ENCODE results near the gene MAML3.

Gene MAML3

DNA sequence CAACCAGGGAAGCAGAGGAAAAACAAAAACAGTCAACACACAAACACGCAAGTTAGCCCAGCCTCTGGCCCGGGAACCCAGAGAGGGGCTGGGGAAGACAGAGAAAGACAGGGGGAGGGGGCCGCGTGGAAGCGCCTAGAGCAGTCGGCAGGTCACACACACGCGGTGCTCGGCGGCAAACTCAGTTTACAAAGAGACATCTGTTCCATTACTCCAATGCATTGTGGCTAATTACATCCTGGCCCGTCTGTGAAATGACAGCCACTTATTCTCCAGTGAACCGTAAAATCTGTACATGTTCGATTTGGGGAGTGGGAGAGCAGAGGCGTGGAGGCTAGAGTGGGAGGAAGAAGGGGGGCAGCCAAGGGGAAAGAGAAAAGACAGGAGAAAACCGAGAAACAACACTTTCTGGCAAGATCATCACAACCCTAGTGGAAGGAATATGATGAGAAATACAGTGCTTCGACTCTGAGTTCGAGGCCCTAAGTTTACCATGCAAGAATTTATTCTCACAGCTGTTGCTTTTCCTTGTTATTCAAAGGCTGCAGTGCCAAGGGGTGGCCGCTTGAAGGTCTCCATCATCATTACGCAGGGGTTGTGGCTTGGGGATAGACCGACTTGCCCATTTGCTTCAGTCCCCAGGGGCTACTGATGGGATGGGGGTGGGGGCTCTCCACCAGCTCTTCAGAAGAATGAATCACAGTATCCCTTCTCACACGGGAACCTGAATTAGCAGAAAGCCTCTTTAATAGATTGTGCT lies 320.7 kb downstream of the MAML3 start:
- Histone ChIP-seq H3K36me3 (no peaks in the 10 kb centered on the region), H3K4me3 (ENCODE audit: low read depth, low read length) (peak overlapping the region; percentile 24), H3K9me3 (no peaks in the 10 kb centered on the region), H3K27me3 (no peaks in the 10 kb centered on the region), H3K4me1 (peaks cover 29% of the 10 kb centered on the region)
- peak; percentile 84 for DNase-seq
- TF ChIP-seq, protein P1, sequence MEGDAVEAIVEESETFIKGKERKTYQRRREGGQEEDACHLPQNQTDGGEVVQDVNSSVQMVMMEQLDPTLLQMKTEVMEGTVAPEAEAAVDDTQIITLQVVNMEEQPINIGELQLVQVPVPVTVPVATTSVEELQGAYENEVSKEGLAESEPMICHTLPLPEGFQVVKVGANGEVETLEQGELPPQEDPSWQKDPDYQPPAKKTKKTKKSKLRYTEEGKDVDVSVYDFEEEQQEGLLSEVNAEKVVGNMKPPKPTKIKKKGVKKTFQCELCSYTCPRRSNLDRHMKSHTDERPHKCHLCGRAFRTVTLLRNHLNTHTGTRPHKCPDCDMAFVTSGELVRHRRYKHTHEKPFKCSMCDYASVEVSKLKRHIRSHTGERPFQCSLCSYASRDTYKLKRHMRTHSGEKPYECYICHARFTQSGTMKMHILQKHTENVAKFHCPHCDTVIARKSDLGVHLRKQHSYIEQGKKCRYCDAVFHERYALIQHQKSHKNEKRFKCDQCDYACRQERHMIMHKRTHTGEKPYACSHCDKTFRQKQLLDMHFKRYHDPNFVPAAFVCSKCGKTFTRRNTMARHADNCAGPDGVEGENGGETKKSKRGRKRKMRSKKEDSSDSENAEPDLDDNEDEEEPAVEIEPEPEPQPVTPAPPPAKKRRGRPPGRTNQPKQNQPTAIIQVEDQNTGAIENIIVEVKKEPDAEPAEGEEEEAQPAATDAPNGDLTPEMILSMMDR (IDR thresholded peaks at IDR 0.05; ENCODE audit: low read depth, low read length) = peak; percentile 54

DNA sequence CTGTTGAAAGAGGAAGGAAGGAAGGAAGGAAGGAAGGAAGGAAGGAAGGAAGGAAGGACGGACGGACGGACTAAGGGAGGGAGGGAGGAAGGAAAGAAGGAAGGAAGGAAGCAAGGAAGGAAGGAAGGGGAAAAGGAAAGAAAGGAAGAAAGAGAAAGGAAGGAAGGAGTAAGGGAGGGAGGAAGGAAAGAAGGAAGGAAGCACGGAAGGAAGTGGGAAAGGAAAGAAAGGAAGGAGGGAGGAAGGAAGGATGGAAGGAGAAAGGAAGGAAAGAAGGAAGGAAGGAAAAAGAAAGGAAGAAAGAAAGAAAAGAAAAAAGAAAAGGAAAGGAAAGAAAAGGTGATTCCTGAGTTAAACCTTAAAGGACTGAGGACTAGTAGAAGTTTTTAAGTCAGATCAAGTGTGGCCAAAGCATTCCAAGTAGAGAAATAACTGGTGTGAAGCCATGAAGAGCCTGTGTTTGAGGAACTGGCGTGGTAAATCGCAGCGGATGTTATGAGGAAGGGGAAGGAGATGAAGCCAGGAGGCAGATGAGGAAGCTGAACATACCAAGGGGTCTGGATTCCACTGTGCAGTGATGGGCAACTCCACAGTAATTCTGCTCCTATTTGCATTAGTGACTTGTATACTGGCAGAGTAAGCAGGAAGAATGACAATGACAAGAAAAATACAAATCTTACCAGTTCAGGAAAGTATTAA lies 324.9 kb downstream of the MAML3 start:
- Histone ChIP-seq H3K9me3 (no peaks in the 10 kb centered on the region), H3K4me1 (peaks cover 41% of the 10 kb centered on the region), H3K36me3 (no peaks in the 10 kb centered on the region), H3K27me3 (no peaks in the 10 kb centered on the region), H3K4me3 (ENCODE audit: low read depth, low read length) (no peak overlapping the region)
- TF ChIP-seq, protein P1 (IDR thresholded peaks at IDR 0.05; ENCODE audit: low read depth, low read length) = no peak
- DNase-seq = no peak

DNA sequence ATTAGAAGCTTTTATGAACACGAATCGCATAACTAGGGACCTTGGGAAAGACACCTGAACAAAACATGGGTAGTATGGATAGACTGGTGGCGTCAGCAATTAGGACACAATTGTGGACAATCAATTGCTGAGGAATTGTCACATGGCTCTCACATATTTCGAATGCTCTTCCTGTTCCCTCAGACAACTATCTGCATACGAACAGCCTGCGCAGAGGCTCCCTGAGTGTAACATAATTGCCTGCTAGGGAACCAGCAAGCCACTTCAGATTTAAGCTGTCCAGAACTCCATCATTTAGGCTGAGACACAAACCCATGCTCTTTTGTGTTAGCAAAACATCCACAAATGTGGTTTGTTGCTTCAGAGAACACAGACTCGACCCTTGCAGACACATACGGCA lies 327.6 kb downstream of the MAML3 start:
- Histone ChIP-seq H3K4me1 (peaks cover 49% of the 10 kb centered on the region), H3K4me3 (ENCODE audit: low read depth, low read length) (no peak overlapping the region), H3K27me3 (no peaks in the 10 kb centered on the region), H3K9me3 (no peaks in the 10 kb centered on the region), H3K36me3 (no peaks in the 10 kb centered on the region)
- DNase-seq = no peak
- TF ChIP-seq, protein P1 (IDR thresholded peaks at IDR 0.05; ENCODE audit: low read depth, low read length) = no peak

DNA sequence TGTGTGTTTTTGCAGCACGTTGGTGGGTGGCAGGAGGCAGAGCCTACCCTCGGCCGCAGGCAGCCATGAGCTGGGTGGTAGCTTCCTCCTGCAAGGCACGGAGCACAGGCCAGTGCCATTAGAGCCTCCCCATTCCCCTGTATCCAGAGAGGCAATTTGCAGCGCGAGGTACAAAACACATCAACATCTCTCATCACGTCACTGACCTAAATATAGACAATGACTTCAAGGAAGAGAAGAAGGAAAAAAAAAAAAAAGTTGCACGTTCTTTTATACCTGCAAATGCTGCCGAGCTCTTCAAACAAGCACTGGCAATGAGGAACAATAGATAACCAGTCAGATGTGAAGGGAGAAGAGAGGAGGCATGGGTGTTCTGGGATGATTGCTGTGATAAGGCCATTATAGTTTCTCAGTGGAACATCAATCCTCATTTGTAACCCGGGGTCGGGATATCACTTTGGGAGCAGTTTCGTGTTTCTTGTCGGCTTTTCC lies 328.4 kb downstream of the MAML3 start:
- H3K36me3 ChIP-seq = no peaks in the 10 kb centered on the region
- H3K4me1 ChIP-seq = peaks cover 49% of the 10 kb centered on the region
- H3K4me3 ChIP-seq (ENCODE audit: low read depth, low read length) = peak overlapping the region; percentile 29
- TF ChIP-seq, protein P1 (IDR thresholded peaks at IDR 0.05; ENCODE audit: low read depth, low read length) = no peak
- H3K27me3 ChIP-seq = no peaks in the 10 kb centered on the region
- H3K9me3 ChIP-seq = no peaks in the 10 kb centered on the region
- DNase-seq = peak; percentile 62

DNA sequence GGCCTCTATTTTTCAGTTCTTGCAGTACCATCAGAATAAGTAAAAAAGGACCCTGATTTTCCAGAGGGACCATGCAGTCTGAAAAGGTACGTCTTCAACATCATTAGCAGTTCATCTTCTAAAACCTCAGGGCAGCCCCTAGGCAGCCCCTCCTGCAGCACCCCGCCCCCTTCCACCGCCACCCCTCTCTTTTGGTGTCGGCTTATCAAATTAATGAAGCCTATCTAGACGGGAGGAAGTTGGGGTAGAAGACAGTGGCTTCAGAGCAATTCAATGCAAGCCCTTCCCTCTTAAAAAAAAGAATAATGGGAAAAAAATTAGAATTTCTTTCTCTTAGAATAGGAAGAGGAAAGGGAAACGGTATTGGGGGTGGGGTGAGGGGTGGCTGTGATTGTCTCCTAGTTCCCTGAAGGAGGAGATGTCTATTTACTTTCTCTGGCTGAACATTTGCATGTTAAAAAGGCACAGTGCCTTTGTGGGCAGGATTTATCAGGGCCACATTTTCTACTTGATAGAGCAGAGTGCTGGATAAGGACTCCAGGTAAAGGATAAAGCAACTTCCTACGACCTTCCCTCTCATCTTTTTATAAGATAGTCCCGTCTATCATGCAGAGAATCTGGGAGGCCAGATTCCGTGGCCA lies 329.0 kb downstream of the MAML3 start:
- Histone ChIP-seq H3K4me1 (peaks cover 49% of the 10 kb centered on the region), H3K36me3 (no peaks in the 10 kb centered on the region), H3K27me3 (no peaks in the 10 kb centered on the region), H3K9me3 (no peaks in the 10 kb centered on the region), H3K4me3 (ENCODE audit: low read depth, low read length) (peak overlapping the region; percentile 29)
- TF ChIP-seq, protein P1 (IDR thresholded peaks at IDR 0.05; ENCODE audit: low read depth, low read length) = no peak
- no peak for DNase-seq

Measured in BE2C (cell line).